SU-DHL-6 (cell line): ENCODE data around the gene ADSL.
A peak's percentile ranks its signal among the peaks of the same experiment; 100 is the strongest.

Source experiments
- H2AFZ ChIP-seq: fragments of 200-600 bp; sonication (generic); 2 replicates; pipeline ENCODE4 v1.6.1; 2014; ENCODE audit warnings: low read depth, mild to moderate bottlenecking, moderate library complexity, mixed read lengths, antibody characterized with exemption, low read length; ENCODE audit not compliant: severe bottlenecking
- H3F3A ChIP-seq: fragments of 200-600 bp; shearing (Covaris generic); 2 replicates; pipeline ENCODE4 v1.6.0; 2016; ENCODE audit warnings: antibody characterized with exemption, mild to moderate bottlenecking; ENCODE audit not compliant: insufficient read depth
- H3K27ac ChIP-seq: fragments of 200-600 bp; sonication (generic); 2 replicates; pipeline ENCODE4 v1.5.1; 2016; ENCODE audit warnings: low read depth, mild to moderate bottlenecking, low read length, moderate library complexity, mixed read lengths
- H3K27me3 ChIP-seq: fragments of 200-600 bp; sonication (generic), shearing (Covaris generic); 2 replicates; pipeline ENCODE4 v1.6.0; 2014; ENCODE audit warnings: mild to moderate bottlenecking, low read length
- H3K36me3 ChIP-seq: fragments of 200-600 bp; sonication (generic); 2 replicates; pipeline ENCODE4 v1.6.1; 2014; ENCODE audit warnings: mild to moderate bottlenecking, low read length, mixed read lengths
- H3K4me2 ChIP-seq: fragments of 300-600, 200-600 bp; shearing (Covaris generic), sonication (generic); 2 replicates; pipeline ENCODE4 v1.6.0; 2014; ENCODE audit warnings: low read length, low read depth, mild to moderate bottlenecking; ENCODE audit not compliant: poor library complexity, severe bottlenecking
- H3K4me3 ChIP-seq: fragments of 200-600 bp; sonication (generic); 2 replicates; pipeline ENCODE4 v1.5.1; 2014; ENCODE audit warnings: antibody characterized with exemption, low read length, mild to moderate bottlenecking, mixed read lengths; ENCODE audit not compliant: insufficient read depth, poor library complexity, severe bottlenecking
- H3K79me2 ChIP-seq: fragments of 200-600 bp; sonication (generic); 2 replicates; pipeline ENCODE4 v1.6.1; 2014; ENCODE audit warnings: mild to moderate bottlenecking, low read length, moderate library complexity; ENCODE audit not compliant: insufficient read depth
- H3K9ac ChIP-seq: fragments of 200-600 bp; sonication (generic); 2 replicates; pipeline ENCODE4 v1.7.0; 2014; ENCODE audit warnings: mild to moderate bottlenecking, low read length
- H3K9me2 ChIP-seq: fragments of 200-600 bp; sonication (generic); replicated peaks from 2 replicates; pipeline ENCODE4 v1.6.1; 2014; ENCODE audit warnings: low read length; ENCODE audit not compliant: insufficient read depth
- H3K9me3 ChIP-seq: fragments of 200-600 bp; sonication (generic); 2 replicates; pipeline ENCODE4 v1.6.1; 2014; ENCODE audit warnings: low read length, mixed read lengths; ENCODE audit not compliant: insufficient read depth
- H4K20me1 ChIP-seq: fragments of 200-600 bp; sonication (generic); 2 replicates; pipeline ENCODE4 v1.6.1; 2014; ENCODE audit warnings: low read depth, mild to moderate bottlenecking, antibody characterized with exemption, low read length, moderate library complexity, mixed read lengths
- EZH2phosphoT487 ChIP-seq: fragments of 200-600 bp; sonication (generic), shearing (Covaris generic); conservative IDR thresholded peaks from 2 replicates; pipeline ENCODE4 v1.6.1; 2018; ENCODE audit warnings: mild to moderate bottlenecking, antibody characterized with exemption, low read length, moderate library complexity, mixed read lengths
- TF ChIP-seq, protein P1 (sequence below): fragments of 200-600 bp; sonication (generic); IDR thresholded peaks from one replicate; pipeline ENCODE4 v1.5.1; 2017; ENCODE audit warnings: antibody characterized with exemption, mild to moderate bottlenecking, low read length, moderate library complexity; ENCODE audit not compliant: insufficient read depth, poor library complexity, severe bottlenecking

Gene ADSL

DNA sequence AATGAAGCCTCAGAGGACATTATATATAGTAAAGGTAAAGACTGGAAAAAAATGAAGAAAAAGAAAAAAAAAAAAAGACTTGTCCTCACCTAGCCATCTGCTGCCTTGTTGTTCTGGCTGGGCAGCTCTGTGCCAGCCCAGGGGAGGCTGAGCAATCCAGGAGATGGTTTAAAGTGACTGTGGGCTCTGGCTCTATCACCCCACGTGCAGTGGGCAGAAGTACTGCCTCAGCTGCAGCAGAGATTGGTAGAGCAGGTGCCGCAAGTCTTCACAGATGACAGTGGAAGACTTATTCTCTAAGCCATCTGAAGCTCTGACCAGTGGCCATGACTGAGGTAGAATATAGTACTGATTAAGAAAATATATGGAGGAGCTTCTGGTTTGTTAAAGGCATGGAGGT is 86.3 kb downstream of the ADSL start:
- peak overlapping the region; percentile 97; the same call in 1 of the 2 replicates for H3K27ac ChIP-seq
- no peaks in the 10 kb centered on the region for H4K20me1 ChIP-seq
- peaks cover 38% of the 10 kb centered on the region for H3K36me3 ChIP-seq
- no peak for TF ChIP-seq EZH2phosphoT487
- TF ChIP-seq, protein P1, sequence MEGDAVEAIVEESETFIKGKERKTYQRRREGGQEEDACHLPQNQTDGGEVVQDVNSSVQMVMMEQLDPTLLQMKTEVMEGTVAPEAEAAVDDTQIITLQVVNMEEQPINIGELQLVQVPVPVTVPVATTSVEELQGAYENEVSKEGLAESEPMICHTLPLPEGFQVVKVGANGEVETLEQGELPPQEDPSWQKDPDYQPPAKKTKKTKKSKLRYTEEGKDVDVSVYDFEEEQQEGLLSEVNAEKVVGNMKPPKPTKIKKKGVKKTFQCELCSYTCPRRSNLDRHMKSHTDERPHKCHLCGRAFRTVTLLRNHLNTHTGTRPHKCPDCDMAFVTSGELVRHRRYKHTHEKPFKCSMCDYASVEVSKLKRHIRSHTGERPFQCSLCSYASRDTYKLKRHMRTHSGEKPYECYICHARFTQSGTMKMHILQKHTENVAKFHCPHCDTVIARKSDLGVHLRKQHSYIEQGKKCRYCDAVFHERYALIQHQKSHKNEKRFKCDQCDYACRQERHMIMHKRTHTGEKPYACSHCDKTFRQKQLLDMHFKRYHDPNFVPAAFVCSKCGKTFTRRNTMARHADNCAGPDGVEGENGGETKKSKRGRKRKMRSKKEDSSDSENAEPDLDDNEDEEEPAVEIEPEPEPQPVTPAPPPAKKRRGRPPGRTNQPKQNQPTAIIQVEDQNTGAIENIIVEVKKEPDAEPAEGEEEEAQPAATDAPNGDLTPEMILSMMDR, result no peak
- H3K4me2 ChIP-seq, result no peak overlapping the region
- no peaks in the 10 kb centered on the region for H3K27me3 ChIP-seq
- no peak overlapping the region for H3K9ac ChIP-seq
- no peaks in the 10 kb centered on the region for H3K9me3 ChIP-seq
- peaks cover 40% of the 10 kb centered on the region for H3K79me2 ChIP-seq
- no peak overlapping the region for H3K4me3 ChIP-seq
- H2AFZ ChIP-seq, result no peak overlapping the region
- no peaks in the 10 kb centered on the region for H3K9me2 ChIP-seq
- peaks cover 26% of the 10 kb centered on the region for H3F3A ChIP-seq

DNA sequence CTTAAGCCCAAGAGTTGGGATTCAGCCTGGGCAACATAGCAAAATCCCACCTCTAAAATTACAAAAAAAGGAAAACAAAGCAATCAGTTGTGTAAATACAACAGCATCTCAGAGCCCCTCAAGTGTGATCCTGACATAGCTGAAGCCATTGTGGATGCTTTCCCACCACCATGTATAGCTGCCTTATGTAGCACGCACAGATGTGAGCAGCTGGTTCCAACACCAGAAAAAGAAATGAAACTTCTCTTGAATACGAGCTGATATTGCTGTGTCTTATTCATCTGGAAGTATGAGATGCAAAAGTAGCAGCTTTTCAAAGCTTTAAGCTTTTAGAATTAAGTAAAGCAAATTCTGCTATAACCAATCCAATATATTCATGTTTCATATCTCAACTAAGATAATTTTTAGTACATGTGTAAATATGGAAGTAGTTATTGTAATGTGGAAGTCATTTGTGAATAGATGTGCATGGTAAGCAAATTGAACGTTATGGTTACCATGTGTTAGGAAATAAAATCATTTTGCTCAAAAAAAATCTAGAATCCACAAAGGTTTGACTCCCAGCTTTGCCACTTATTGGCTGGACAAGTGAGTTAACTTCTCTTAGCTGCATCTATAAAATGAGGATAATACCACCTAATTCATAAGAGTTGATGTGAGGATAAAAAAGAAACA is 87.3 kb downstream of the ADSL start:
- peaks cover 38% of the 10 kb centered on the region for H3K36me3 ChIP-seq
- H3K4me3 ChIP-seq, result no peak overlapping the region
- peak overlapping the region; percentile 97 for H3K27ac ChIP-seq
- no peaks in the 10 kb centered on the region for H3K27me3 ChIP-seq
- peak overlapping the region; percentile 19 for H3K4me2 ChIP-seq
- H3K9me3 ChIP-seq, result no peaks in the 10 kb centered on the region
- H2AFZ ChIP-seq, result no peak overlapping the region
- H3K9ac ChIP-seq, result no peak overlapping the region
- H3K9me2 ChIP-seq, result no peaks in the 10 kb centered on the region
- H3F3A ChIP-seq, result peaks cover 35% of the 10 kb centered on the region
- no peak for TF ChIP-seq EZH2phosphoT487
- TF ChIP-seq, protein P1, result no peak
- peaks cover 50% of the 10 kb centered on the region for H3K79me2 ChIP-seq
- no peaks in the 10 kb centered on the region for H4K20me1 ChIP-seq

DNA sequence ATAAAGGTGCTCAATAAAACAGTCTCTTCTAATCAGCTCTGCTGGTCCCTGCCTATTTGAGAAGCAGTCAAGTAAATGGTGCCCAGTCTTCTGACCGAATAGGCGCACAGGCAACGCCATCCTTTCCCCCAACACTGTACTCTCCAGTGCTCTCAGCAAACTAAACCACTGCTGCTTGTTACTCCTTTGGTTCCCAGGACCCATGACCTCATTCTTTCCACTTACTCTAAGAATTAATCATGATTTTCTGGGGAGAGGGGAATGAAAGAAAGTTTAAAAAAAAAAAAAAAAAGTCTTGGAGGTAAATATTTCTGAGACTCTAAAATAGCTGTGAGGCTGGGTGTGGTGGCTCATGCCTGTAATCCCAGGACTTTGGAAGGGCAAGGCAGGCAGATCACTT is 87.8 kb downstream of the ADSL start:
- no peaks in the 10 kb centered on the region for H3K9me3 ChIP-seq
- H3K4me2 ChIP-seq, result peak overlapping the region; percentile 19
- peak overlapping the region; percentile 97 for H3K27ac ChIP-seq
- H3K4me3 ChIP-seq, result no peak overlapping the region
- H4K20me1 ChIP-seq, result no peaks in the 10 kb centered on the region
- H3K27me3 ChIP-seq, result no peaks in the 10 kb centered on the region
- H3F3A ChIP-seq, result peaks cover 41% of the 10 kb centered on the region
- H3K9ac ChIP-seq, result no peak overlapping the region
- H2AFZ ChIP-seq, result no peak overlapping the region
- no peak for TF ChIP-seq EZH2phosphoT487
- TF ChIP-seq, protein P1, result no peak
- H3K79me2 ChIP-seq, result peaks cover 55% of the 10 kb centered on the region
- H3K9me2 ChIP-seq, result no peaks in the 10 kb centered on the region
- peaks cover 38% of the 10 kb centered on the region for H3K36me3 ChIP-seq
